ENCODE data around the gene ADAMTS8.

Gene ADAMTS8

DNA sequence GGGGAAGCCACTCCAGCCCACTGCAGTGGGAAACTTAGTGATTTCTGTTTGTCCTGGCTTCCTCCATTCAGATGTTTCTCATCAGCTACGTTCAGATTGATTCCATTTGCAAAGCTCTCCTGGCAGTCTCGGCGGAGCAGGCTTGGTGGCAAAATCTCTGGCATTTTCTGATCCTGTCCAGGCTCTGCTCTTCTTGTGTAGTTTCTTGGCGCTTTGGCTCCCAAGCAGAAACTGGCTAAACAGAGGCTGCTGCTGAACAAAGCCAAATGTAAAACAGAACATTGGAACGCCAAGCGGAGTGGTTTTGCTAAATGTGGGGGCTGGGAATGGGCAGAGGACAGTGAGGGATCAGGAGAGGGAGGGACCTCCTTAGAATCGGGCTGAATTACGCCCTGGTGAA is 36.7 kb downstream of the ADAMTS8 start:
- no peak for DNase-seq

DNA sequence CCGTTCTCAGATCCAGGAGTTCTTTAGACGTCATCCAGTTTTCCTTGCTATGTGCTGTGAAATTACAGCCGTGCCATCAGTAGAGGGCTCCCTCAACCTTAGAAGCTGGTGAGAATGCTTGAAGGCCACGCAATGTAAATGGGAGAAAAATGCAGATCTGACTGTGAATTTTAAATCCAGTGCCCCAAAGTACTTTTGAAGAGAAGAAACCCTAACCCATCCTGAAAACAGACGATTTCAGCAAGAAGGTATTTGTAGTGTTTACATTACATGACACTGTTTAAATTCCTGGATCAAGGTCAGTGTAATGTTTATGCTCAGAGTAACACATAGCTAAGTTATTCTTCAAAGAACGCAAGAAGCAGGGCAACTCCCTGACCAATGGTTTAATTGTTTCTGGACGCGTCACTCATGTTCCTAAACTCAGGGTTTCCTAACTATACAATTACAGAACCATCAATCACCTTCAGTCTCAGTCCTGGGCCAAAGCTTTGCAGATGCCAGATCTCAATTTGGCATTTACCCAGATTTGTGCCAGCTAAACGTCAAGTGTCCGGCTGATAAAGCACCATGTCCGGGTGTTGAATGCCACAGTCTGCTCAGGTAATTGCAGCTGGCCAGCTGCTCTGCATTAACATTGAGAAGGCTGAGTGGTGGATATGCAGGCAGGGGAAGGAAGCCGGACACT is 38.2 kb downstream of the ADAMTS8 start:
- DNase-seq = peak; percentile 39

DNA sequence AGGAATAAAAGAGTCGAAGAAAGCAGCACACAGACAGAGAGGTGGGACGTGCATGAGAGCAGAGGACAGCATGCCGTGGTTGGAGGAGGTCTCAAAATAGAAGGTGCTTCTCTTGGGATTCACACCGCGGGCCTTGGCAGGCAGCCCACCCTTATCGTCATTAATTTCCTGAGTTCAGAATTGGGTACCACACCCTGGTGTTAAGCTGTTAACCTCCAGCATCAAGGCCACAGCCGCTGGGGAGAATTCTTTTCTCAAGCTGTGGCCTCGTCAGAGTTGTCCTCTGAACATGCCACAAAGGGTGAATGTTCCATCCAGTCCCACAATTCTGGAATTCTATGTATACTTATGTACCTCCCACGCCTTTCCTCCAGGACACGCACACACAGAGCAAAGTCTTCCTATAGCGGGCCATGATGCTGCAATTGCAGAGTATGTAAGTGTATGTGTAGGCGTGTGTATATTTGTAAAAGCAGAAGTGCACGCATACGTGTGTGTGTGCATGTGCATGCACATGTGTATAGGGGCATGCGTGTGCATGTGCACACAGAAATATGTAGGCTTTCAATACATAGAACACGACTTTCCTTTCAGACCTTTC is 39.0 kb downstream of the ADAMTS8 start:
- DNase-seq = no peak

DNA sequence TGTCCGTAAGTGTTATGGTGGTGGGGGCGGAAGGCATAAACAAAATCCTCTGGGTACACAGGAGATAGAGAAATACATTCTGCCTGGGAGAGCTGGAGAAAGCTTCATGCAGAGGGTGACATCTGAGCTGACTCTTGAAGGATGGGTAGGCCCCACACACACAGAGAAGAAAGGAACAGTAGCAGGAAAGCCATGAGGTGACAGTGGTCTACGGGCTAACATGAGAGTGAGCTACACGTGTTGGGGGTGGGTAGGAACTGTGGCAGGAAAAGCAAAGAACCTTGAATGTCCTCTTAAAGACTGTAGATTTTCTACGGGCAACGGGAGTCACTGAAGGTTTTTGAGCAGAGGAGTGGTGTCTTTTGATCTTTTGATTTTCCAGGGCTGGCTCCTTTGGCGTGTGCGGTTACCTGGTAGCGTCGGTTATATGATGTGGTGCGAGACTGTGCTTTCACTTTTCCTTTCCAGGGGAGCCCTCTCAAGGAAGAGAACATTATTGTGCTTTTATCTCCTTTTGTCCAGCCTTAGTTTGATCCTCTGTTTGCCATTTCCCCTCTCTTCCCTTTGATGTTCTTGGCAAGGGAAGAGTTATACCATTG is 39.7 kb downstream of the ADAMTS8 start:
- DNase-seq = no peak

DNA sequence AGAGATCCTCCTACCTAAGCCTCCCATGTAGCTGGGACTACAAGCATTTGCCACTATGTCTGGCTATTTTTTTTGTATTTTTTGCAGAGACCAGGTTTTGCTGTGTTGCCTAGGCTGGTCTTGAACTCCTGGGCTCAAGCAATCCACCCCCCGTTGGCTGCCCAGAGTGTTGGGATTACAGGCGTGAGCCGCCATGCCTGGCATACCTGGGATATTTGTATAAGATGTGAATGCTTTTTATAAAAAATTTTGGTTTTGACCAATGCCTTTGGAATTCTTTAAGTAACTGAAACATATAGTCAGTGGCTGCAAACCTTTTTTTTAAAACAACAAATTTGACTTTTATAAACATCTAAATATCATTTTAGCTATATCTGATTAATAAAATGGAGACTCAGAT is 42.4 kb downstream of the ADAMTS8 start:
- DNase-seq = no peak

DNA sequence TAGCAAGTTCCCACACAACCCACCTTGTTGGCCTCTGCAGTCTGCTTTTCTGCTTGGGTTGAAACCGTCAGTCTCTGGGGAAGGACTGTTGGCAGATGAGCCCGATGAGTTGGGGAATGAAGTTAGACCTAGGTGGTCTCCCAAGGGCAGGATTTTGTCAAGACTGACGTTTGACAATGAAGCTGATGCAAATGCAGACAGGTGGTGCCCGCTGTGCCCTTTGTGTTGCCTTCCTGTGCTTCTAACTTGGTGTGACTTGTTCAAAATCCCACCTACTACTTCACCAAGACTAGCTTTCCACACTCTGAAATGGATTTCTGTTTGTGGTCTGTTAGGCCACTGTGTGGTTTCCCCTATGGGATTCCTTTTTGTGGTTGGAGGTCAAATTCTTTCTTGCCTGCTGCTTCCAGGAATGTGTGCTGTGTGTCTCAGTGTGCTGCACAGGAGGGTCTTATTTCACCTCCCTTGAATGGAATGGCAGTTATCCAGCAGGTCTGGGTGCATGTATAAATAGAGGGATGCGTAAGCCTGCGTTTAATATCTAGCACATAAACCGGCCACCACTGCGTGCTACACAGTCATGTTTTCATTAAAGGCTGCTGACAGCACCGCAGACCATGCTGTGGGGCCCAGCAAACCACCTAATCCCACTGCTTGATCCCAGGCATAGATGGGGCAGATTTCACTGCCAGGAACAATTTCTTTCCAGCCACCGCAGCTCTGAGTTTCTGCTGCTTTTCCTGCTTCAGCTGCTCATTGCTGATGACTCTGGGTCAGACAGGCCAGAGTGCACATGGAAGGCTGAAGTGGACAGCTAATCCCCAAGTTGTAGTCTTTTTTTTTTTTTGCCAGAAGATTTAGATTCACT is 44.8 kb downstream of the ADAMTS8 start:
- no peak for DNase-seq

DNA sequence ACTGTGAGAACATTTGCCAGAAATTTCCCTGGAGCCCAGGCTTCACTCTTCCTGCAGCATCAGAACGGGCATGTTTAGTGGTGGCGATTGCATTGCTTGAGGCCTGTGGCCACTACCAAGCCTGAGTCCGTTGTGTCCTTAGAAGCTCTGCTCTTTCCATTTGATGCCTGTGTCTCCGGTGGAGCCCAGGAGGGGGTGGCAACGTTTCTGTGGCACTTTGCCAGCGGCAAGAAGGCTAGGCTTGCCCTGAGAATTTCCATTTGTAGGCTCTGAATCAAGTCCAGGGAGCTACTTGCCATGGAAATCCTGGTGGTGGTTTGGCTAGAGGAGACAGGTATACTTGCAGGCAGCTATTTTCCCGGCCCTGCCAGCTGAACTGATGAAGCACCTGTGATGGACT is 47.1 kb downstream of the ADAMTS8 start:
- DNase-seq = no peak

DNA sequence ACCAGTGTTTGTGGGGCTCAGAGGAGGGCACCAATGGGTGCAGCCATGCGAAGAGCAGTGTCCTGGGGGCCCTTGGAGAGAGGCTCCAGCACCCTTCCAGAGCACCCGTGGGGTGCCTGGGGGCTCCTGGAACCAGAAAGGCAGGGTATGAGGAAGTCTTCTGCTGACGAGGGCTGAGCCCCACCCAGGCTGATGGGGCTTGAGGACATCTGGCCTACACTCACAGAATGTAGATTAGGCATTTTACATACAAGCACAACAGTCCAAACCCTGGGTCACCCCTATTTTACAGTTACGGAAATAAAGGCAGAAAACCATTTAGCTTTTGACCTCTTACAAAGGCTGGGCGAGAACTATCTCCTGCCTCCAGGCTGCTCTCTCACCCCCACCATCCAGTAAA is 47.6 kb downstream of the ADAMTS8 start:
- DNase-seq = no peak

DNA sequence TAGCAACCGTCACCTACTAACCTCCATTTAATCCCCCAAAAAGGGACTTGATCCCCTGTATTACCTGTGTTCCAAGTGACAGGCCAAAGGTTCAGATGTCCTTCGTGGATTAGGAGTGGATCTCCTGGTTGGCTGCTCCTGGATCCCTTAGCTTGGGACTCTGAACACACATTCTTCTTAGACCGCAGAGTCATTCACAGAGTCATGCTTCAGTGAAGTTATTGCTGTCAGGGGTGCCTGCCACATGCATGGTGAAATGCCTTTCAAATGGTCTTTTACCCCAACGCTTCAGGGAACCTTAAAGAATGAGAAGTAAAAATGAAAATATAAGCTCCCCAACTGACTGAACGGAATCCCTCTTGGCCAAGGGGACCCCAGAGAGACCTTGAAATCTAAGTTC is 49.1 kb downstream of the ADAMTS8 start:
- no peak for DNase-seq

DNA sequence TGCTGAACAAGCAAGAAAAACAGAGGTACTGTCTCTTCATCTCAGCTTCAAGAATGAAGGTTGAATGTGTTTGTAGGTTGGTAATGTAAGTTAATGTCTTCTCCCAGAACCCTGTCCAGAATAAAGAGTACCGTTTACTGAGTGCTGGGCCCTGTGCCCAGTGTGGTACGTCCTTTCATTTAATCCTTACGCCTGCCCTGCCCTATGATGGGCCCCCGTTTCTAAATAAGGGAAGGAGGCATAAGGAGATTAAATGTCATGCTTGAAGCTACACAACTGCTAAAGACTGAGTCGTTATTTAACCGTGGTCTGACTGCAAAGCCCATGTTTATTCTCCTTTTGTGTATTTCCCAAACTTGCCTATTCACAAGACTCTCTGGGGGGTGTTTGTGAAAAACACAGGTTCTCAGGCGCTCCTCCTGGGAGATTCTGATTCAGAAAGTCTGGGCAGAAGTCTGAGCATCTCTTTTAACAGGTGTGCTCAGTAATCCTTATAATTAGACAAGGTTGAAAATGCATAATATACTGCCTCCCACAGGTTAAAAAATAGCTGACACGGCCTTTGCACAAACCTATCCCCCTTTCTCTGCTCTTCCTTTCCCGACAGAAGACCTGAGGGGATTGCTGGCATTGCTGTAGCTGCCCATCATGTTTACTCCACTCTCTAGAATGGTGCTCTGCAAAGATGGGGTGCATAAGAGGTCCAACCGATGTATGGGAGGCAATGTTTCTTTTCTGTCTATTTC is 57.4 kb downstream of the ADAMTS8 start:
- DNase-seq = peak; percentile 87

DNA sequence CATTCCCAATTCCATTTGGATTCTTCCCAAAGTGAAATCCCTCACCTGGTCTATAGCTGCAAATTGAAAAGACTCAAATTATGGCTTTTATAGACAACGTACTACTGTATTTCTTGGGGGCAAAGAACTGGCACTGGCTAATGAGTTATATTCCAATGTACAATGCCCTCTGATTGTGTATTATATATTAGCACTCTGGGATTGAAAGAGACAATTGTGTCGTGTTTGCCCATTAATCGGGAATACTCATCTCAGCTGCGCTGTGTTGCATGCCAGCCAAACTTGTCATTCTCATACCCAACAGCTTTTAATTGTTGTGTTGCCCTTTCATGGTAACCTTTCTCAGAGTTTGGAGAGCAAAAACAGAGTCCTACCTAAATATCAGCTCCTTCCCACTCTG is 58.7 kb downstream of the ADAMTS8 start:
- no peak for DNase-seq

DNA sequence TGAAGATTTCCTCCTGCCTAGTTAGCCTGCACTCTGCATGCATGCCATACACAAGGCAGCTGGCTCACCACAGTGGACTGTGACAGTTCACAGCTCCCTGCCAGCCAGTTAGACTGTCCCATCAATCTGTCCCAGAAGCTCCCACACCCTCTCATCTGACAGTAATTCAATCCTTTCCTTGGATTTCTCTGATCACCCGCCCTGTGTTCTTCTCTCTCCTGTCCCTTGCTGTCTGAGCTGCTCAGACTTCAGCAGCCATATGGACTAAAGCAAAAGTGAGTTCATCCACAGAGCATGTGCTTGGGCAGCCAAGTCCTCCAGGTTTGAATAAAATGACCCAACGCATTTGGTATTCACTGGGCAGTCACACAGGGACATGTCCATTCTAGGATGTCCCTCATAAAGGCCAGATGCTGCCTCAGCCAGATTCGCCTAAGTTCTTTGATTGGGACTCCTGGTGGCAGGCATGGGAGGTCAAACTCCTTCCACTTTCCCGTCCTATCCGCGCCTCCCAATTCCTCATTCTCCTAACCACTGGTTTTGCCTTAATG is 59.2 kb downstream of the ADAMTS8 start:
- DNase-seq = no peak

DNA sequence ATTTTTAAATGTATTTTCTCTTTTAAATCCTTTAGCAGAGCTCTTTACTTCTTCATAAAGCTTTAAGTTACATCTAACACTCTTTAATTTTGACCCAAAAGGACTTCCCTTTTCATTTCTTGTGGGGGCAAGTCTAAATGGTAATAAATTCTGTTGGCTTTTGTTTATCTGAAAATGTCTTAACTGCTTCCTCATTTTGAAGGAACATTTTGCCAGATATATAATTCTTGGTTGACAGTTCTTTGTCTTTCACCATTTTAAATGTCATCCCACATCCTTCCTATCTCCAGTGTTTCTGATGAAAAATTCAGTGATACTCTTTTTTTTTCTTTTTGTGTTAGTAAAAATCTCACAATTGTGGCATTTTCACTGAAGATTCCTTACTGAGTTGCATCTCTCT is 69.0 kb downstream of the ADAMTS8 start:
- DNase-seq = no peak

DNA sequence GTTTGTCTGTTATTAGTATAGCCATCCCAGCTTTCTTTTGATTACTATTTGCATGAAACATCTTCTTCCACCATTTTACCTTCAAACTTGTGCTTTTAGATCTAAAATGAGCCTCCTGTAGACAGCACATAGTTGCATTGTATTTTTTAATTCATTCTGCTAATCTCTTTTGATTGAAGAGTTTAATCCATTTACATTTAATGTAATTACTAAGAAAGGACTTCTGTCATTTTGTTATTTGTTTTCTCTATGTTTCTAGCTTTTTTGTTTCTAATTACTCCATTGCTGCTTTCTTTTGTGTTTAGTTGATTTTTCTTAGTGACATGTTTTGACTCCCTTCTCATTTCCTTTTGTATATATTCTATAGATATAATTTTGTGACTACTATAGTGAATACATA is 70.0 kb downstream of the ADAMTS8 start:
- no peak for DNase-seq
